Aorta (tissue), 5 donors: ENCODE data around the gene DCST2. TPM values are rescaled to one million over a fixed set of nuclear protein-coding genes. Genes with fewer than 3 reads are reported as not detected.

ENCODE experiments used
- ATAC-seq: fragments of 200-7000 bp; cut with Tn5 transposase; one replicate; pipeline ENCODE4 v1.9.1; 2022; ENCODE audit warnings: moderate library complexity; ENCODE audit not compliant: low FRiP score
- DNase-seq, 2 donors: peaks; one replicate each; pipeline ENCODE4 v3.0.0-alpha.2; 2020
- H3K27ac ChIP-seq, 2 donors: one replicate each; pipeline ENCODE4 v1.5.1; 2013; ENCODE audit warnings: low read length in 2 of 2, mild to moderate bottlenecking in 2 of 2, moderate library complexity in 2 of 2, control low read depth in 1 of 2, inconsistent platforms in 1 of 2, low read depth in 1 of 2
- H3K27me3 ChIP-seq, 2 donors: one replicate each; pipeline ENCODE4 v1.6.1; 2013; ENCODE audit warnings: control low read depth in 1 of 2, low read length in 1 of 2, mild to moderate bottlenecking in 1 of 2, moderate library complexity in 1 of 2; ENCODE audit not compliant: insufficient read depth in 2 of 2, control insufficient read depth in 1 of 2
- H3K36me3 ChIP-seq, 2 donors: one replicate each; pipeline ENCODE4 v1.6.1; 2013; ENCODE audit warnings: control low read depth in 1 of 2, low read length in 1 of 2, mild to moderate bottlenecking in 1 of 2; ENCODE audit not compliant: insufficient read depth in 2 of 2, control insufficient read depth in 1 of 2
- H3K4me1 ChIP-seq, 2 donors: one replicate each; pipeline ENCODE4 v1.6.1; 2013; ENCODE audit warnings: low read length in 2 of 2, control low read depth in 1 of 2, mild to moderate bottlenecking in 1 of 2, moderate library complexity in 1 of 2; ENCODE audit not compliant: insufficient read depth in 2 of 2, control insufficient read depth in 1 of 2
- H3K4me3 ChIP-seq, 2 donors: one replicate each; pipeline ENCODE4 v1.5.1; 2013; ENCODE audit warnings: low read length in 2 of 2, control low read depth in 1 of 2, mild to moderate bottlenecking in 1 of 2
- H3K9me3 ChIP-seq: one replicate; pipeline ENCODE4 v1.6.1; 2013; ENCODE audit warnings: mild to moderate bottlenecking, low read length; ENCODE audit not compliant: control insufficient read depth
- WGBS, 2 donors: extraction: QIAGEN DNeasy Blood & Tissue Kit; methylation state at CpG; one replicate each; pipeline ENCODE4 v1.1.7; 2013; 5-methylcytosine and 5-hydroxymethylcytosine counted together
- intact Hi-C, 2 donors: fragments of 100-400 bp; cut with DNase I; formaldehyde crosslinking; loops; one replicate each; pipeline versions ENCODE4 v1.14.2 to v1.15.0; 2022
- microRNA-seq, 2 donors: library from miRNA; unstranded; fragments of <30 nt; microRNA quantifications; one replicate each; pipeline ENCODE4 v1.2.0, GENCODE V29; 2020
- polyA plus RNA-seq, 2 donors: library from polyadenylated mRNA; stranded (reverse); fragments of 200-250 nt; gene quantifications; one replicate each; pipeline ENCODE4 v1.2.3, GENCODE V29; 2013
- total RNA-seq, 2 donors: library from RNA; stranded (reverse); fragmentation: NEBNext Ultra II Directional; extraction: Animal tissue kit (Norgen Biotek cat#: 25700); gene quantifications; one replicate each; pipeline ENCODE4 v1.2.1, GENCODE V29; 2021
- donor health status: healthy with polysubstance abuse.
- donor health status: Bipolar disorder and iron deficiency.
- donor health status: DM: no; HTN: no; CAD: no.
- donor health status: DM: no; HTN: no; CAD: no.
- donor health status: DM: yes; HTN: yes; CAD: no.

Gene DCST2
- total and polyA plus RNA-seq, 4 donors = 0.25 to 5.6 (median 1.3) TPM

DNA sequence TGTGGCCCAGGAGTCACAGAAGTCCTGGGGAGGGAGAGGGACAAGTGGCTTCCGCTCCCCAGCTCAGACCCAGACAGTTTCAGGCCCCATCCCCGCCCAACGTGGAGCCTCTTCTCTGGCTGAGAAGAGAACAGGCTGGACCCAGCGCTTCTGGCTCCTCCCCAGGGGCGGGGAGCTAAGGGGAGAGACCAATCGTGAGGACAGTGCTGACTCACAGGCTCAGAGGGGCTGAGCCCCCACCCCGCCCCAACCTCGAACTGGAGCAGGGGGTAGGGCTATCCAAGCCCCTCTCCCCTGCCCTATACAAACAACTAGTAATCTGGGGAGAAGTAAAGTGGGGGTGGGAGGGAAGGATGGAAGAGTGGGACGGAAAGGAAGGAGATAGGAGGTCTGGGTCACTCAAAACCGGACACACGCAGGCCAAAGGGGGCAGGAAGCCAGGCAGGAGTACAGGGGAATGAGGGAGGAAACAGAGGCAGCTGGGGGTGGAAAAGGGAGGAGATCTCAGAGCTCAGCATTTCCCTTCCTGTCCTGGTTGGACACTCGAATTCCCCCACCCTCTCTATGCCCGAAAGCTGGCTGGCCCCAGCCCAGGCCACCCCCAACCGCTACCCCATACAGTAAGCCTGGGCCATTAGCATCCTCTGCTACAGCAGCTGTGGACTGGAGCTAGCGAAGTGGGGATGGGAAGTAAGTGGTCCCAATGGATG, 62.8 kb downstream of the DCST2 start, which contains the start of gene SHC1:
SHC1 (minus strand) TSS at position 117 of the 710 bp plus-strand sequence. CDS start 221 bp downstream, outside the sequence.
- intact Hi-C loops = loop anchor here in 1 of 2 donors (10.0 kb wide), 1 partner anchor 1176 kb away; no protein-coding TSS in a partner anchor
- Histone ChIP-seq H3K27ac (peak within 1 kb of the TSS; percentile 72 to 98), H3K4me1 (no peaks in the 10 kb centered on the region)

GRCh38 chr1:154969860-154970452, 63.6 kb downstream of the DCST2 start:
- H3K4me1 ChIP-seq = no peaks in the 10 kb centered on the region
- 12 to 13% methylated on average over 18 to 22 of the region's 22 CpGs for WGBS, 2 donors
- no peaks in the 10 kb centered on the region for H3K27me3 ChIP-seq
- no peaks in the 10 kb centered on the region for H3K9me3 ChIP-seq
- H3K27ac ChIP-seq = peak overlapping the region; percentile 42 to 53
- H3K4me3 ChIP-seq = peak overlapping the region in 1 of 2 donors; percentile 46
- ATAC-seq = no peak
- DNase-seq = peak in 1 of 2 donors; percentile 84
- intact Hi-C loops = loop anchor here in 1 of 2 donors (5.0 to 10.0 kb wide), 2 partner anchors 47 to 1175 kb away; no protein-coding TSS in a partner anchor
- peaks cover 0 to 9% of the 10 kb centered on the region in 2 donors for H3K36me3 ChIP-seq

More for the DNA sequence above, 62.8 kb downstream of the DCST2 start, which contains the start of gene SHC1:
- no peaks in the 10 kb centered on the region for H3K9me3 ChIP-seq
- ATAC-seq (peak; percentile 75), DNase-seq (peak; percentile 96 to 98)
- WGBS, 2 donors = 6 to 7% methylated on average over 15 of the region's 15 CpGs
- peak within 1 kb of the TSS in 1 of 2 donors; percentile 46 for H3K4me3 ChIP-seq
- H3K36me3 ChIP-seq = peaks cover 0 to 5% of the 10 kb centered on the region in 2 donors
- H3K27me3 ChIP-seq = no peaks in the 10 kb centered on the region

- Histone ChIP-seq H3K9me3 (no peaks in the 10 kb centered on the region), H3K4me3 (no peak overlapping the region), H3K27ac (peak overlapping the region in 1 of 2 donors; percentile 42), H3K4me1 (no peaks in the 10 kb centered on the region), H3K27me3 (no peaks in the 10 kb centered on the region), H3K36me3 (peaks cover 0 to 13% of the 10 kb centered on the region in 2 donors)
- WGBS, 2 donors = 51 to 60% methylated on average over 5 of the region's 5 CpGs
- ATAC-seq (no peak), DNase-seq (no peak)
- intact Hi-C loops = loop anchor here in 1 of 2 donors (5.0 kb wide), 1 partner anchor 48 kb away; no protein-coding TSS in a partner anchor
Measured at GRCh38 chr1:154969246-154969645, 64.3 kb downstream of the DCST2 start.

- H3K4me3 ChIP-seq = no peak overlapping the region
- H3K27ac ChIP-seq = peak overlapping the region in 1 of 2 donors; percentile 51
- H3K36me3 ChIP-seq = peaks cover 0 to 13% of the 10 kb centered on the region in 2 donors
- no peak for DNase-seq
- ATAC-seq = no peak
- H3K27me3 ChIP-seq = no peaks in the 10 kb centered on the region
- no peaks in the 10 kb centered on the region for H3K9me3 ChIP-seq
- H3K4me1 ChIP-seq = no peaks in the 10 kb centered on the region
- intact Hi-C loops = loop anchor here in 1 of 2 donors (5.0 kb wide), 1 partner anchor 49 kb away; no protein-coding TSS in a partner anchor
- 77 to 79% methylated on average over 3 of the region's 3 CpGs for WGBS, 2 donors
Measured at GRCh38 chr1:154968731-154969130, 64.8 kb downstream of the DCST2 start.

Small RNA genes lying within 50 kb of the gene (microRNA-seq; reads per million reads assigned to microRNA genes)
- 0 to 2.0 reads per million in 2 donors for gene MIR4258

Other genes with a start within 250 kb of the DCST2 start
- 1 to 10 TPM; 3.2 to 4.7 TPM for gene KCNN3, start 163.5 kb downstream of the DCST2 start, total RNA-seq
- under 1 TPM; 0.08 to 0.50 TPM for gene KCNN3, start 163.5 kb downstream of the DCST2 start, polyA plus RNA-seq
- gene PMVK, start 97.1 kb downstream of the DCST2 start, total RNA-seq = 10 to 100 TPM; 21.9 to 27.3 TPM
- gene PMVK, start 97.1 kb downstream of the DCST2 start, polyA plus RNA-seq = 10 to 100 TPM; 40.4 to 52.7 TPM
- 100 to 1,000 TPM; 106 to 119 TPM for gene PBXIP1, start 77.7 kb downstream of the DCST2 start, total RNA-seq
- 100 to 1,000 TPM in 1 of 2 donors, 10 to 100 TPM in 1; 95.3 to 169 TPM for gene PBXIP1, start 77.7 kb downstream of the DCST2 start, polyA plus RNA-seq
- 10 to 100 TPM; 17.3 to 23.6 TPM for gene PYGO2, start 72.0 kb downstream of the DCST2 start, total RNA-seq
- gene PYGO2, start 72.0 kb downstream of the DCST2 start, polyA plus RNA-seq = 10 to 100 TPM; 11.6 to 16.6 TPM
- gene SHC1, start 63.0 kb downstream of the DCST2 start, total RNA-seq = 100 to 1,000 TPM; 165 to 182 TPM
- 100 to 1,000 TPM in 1 of 2 donors, 10 to 100 TPM in 1; 39.1 to 179 TPM for gene SHC1, start 63.0 kb downstream of the DCST2 start, polyA plus RNA-seq
- 10 to 100 TPM; 19.3 to 25.5 TPM for gene CKS1B, start 59.1 kb downstream of the DCST2 start, total RNA-seq
- 10 to 100 TPM; 38.9 to 58.9 TPM for gene CKS1B, start 59.1 kb downstream of the DCST2 start, polyA plus RNA-seq
- 10 to 100 TPM; 14.5 to 17.6 TPM for gene FLAD1, start 50.4 kb downstream of the DCST2 start, total RNA-seq
- 10 to 100 TPM; 23.8 to 24.2 TPM for gene FLAD1, start 50.4 kb downstream of the DCST2 start, polyA plus RNA-seq
- gene LENEP, start 40.2 kb downstream of the DCST2 start, total RNA-seq = not detected
- gene LENEP, start 40.2 kb downstream of the DCST2 start, polyA plus RNA-seq = not detected
- gene ZBTB7B, start 31.0 kb downstream of the DCST2 start, total RNA-seq = 10 to 100 TPM; 46.4 to 71.1 TPM
- gene ZBTB7B, start 31.0 kb downstream of the DCST2 start, polyA plus RNA-seq = 10 to 100 TPM; 23.3 to 32.8 TPM
- under 1 TPM in 1 of 2 donors, not detected in 1; 0.26 TPM for gene DCST1, start within 50 bp of the DCST2 start, total RNA-seq
- gene DCST1, start within 50 bp of the DCST2 start, polyA plus RNA-seq = not detected
- gene ADAM15, start 17.5 kb upstream of the DCST2 start, total RNA-seq = 100 to 1,000 TPM; 129 to 180 TPM
- gene ADAM15, start 17.5 kb upstream of the DCST2 start, polyA plus RNA-seq = 10 to 100 TPM; 17.3 to 89.3 TPM
- gene EFNA4, start 30.0 kb upstream of the DCST2 start, total RNA-seq = 1 to 10 TPM; 3.0 to 5.7 TPM
- gene EFNA4, start 30.0 kb upstream of the DCST2 start, polyA plus RNA-seq = 1 to 10 TPM; 3.9 to 4.0 TPM
- gene EFNA3, start 45.1 kb upstream of the DCST2 start, total RNA-seq = 1 to 10 TPM; 1.8 to 3.2 TPM
- gene EFNA3, start 45.1 kb upstream of the DCST2 start, polyA plus RNA-seq = under 1 TPM in 1 of 2 donors, not detected in 1; 0.41 TPM
- 10 to 100 TPM; 18.9 to 49.1 TPM for gene EFNA1, start 94.1 kb upstream of the DCST2 start, total RNA-seq
- 10 to 100 TPM in 1 of 2 donors, 1 to 10 TPM in 1; 7.1 to 12.1 TPM for gene EFNA1, start 94.1 kb upstream of the DCST2 start, polyA plus RNA-seq
- 10 to 100 TPM; 19.8 to 26.8 TPM for gene SLC50A1, start 102.1 kb upstream of the DCST2 start, total RNA-seq
- 10 to 100 TPM; 22.7 to 28.2 TPM for gene SLC50A1, start 102.1 kb upstream of the DCST2 start, polyA plus RNA-seq
- gene DPM3, start 106.8 kb upstream of the DCST2 start, total RNA-seq = 10 to 100 TPM; 42.4 to 52.4 TPM
- gene DPM3, start 106.8 kb upstream of the DCST2 start, polyA plus RNA-seq = 100 to 1,000 TPM; 162 to 200 TPM
- 100 to 1,000 TPM; 136 to 143 TPM for gene KRTCAP2, start 139.5 kb upstream of the DCST2 start, total RNA-seq
- gene KRTCAP2, start 139.5 kb upstream of the DCST2 start, polyA plus RNA-seq = 100 to 1,000 TPM; 179 to 255 TPM
- gene TRIM46, start 140.1 kb upstream of the DCST2 start, total RNA-seq = 1 to 10 TPM; 1.6 to 3.4 TPM
- gene TRIM46, start 140.1 kb upstream of the DCST2 start, polyA plus RNA-seq = 1 to 10 TPM in 1 of 2 donors, under 1 TPM in 1; 0.50 to 2.1 TPM
- 10 to 100 TPM; 58.9 to 97.9 TPM for gene THBS3, start 174.1 kb upstream of the DCST2 start, total RNA-seq
- 100 to 1,000 TPM in 1 of 2 donors, 10 to 100 TPM in 1; 21.7 to 195 TPM for gene THBS3, start 174.1 kb upstream of the DCST2 start, polyA plus RNA-seq
- 10 to 100 TPM; 20.3 to 21.3 TPM for gene MTX1, start 174.9 kb upstream of the DCST2 start, total RNA-seq
- gene MTX1, start 174.9 kb upstream of the DCST2 start, polyA plus RNA-seq = 10 to 100 TPM; 26.2 to 52.9 TPM
- gene ENTREP3, start 221.7 kb upstream of the DCST2 start, total RNA-seq = 10 to 100 TPM; 22.8 to 28.7 TPM
- 10 to 100 TPM in 1 of 2 donors, 1 to 10 TPM in 1; 6.0 to 25.4 TPM for gene ENTREP3, start 221.7 kb upstream of the DCST2 start, polyA plus RNA-seq
- gene SCAMP3, start 228.6 kb upstream of the DCST2 start, total RNA-seq = 10 to 100 TPM; 36.9 to 39.7 TPM
- 10 to 100 TPM; 11.9 to 46.8 TPM for gene SCAMP3, start 228.6 kb upstream of the DCST2 start, polyA plus RNA-seq
- gene CLK2, start 239.7 kb upstream of the DCST2 start, total RNA-seq = 10 to 100 TPM; 39.6 to 63.0 TPM
- 10 to 100 TPM in 1 of 2 donors, 1 to 10 TPM in 1; 9.3 to 88.6 TPM for gene CLK2, start 239.7 kb upstream of the DCST2 start, polyA plus RNA-seq
- 1 to 10 TPM; 1.8 to 5.7 TPM for gene HCN3, start 243.7 kb upstream of the DCST2 start, total RNA-seq
- gene HCN3, start 243.7 kb upstream of the DCST2 start, polyA plus RNA-seq = 1 to 10 TPM in 1 of 2 donors, under 1 TPM in 1; 0.13 to 3.1 TPM